ENCODE results near the gene PRCC.

DNA sequence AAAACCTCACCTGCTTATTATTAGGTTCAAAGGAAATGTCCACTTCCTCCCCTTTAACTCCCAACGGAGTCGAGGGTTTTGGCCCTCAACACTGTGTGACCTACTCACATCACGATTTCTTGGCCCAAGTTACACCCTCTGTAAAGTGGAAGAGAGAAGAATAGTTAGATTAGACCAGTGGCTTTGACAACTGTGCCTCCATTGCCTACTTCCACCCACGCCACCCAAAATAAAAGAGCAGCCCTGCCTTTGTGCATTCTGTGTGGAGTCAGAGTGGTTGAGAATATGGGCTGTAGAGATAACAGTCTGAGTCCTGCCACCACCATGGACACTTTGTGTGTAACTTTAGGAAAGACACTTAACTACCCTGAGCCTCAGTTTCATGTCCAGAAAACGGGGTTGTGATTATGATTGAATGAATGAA, 11.8 kb upstream of the PRCC start:
- TF ChIP-seq, protein P1, sequence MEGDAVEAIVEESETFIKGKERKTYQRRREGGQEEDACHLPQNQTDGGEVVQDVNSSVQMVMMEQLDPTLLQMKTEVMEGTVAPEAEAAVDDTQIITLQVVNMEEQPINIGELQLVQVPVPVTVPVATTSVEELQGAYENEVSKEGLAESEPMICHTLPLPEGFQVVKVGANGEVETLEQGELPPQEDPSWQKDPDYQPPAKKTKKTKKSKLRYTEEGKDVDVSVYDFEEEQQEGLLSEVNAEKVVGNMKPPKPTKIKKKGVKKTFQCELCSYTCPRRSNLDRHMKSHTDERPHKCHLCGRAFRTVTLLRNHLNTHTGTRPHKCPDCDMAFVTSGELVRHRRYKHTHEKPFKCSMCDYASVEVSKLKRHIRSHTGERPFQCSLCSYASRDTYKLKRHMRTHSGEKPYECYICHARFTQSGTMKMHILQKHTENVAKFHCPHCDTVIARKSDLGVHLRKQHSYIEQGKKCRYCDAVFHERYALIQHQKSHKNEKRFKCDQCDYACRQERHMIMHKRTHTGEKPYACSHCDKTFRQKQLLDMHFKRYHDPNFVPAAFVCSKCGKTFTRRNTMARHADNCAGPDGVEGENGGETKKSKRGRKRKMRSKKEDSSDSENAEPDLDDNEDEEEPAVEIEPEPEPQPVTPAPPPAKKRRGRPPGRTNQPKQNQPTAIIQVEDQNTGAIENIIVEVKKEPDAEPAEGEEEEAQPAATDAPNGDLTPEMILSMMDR (IDR thresholded peaks at IDR 0.05) = no peak
- no peak for TF ChIP-seq POLR2A (IDR thresholded peaks at IDR 0.05)
- no peak for TF ChIP-seq POLR2AphosphoS5 (IDR thresholded peaks at IDR 0.05)
- TF ChIP-seq EP300 (IDR thresholded peaks at IDR 0.05) = no peak
